HG03196 (cell line): ENCODE results near the gene CHERP.
A peak's percentile ranks its signal among the peaks of the same experiment; 100 is the strongest.
"Not testable (repeated sequence)": the region's sequence is repeated elsewhere in the genome, so short reads cannot be mapped to it uniquely, and the experiment has no call there.

Source experiments
- ATAC-seq: cut with Tn5 transposase; IDR thresholded peaks from one replicate; pipeline ENCODE4 v1.9.1; 2021; ENCODE audit not compliant: unreplicated experiment

CHERP gene

GRCh38 chr19:16482745-16483144, 59.5 kb downstream of the CHERP start:
- ATAC-seq = no peak

- ATAC-seq = no peak
Measured at GRCh38 chr19:16477311-16477710, 64.9 kb downstream of the CHERP start.

DNA sequence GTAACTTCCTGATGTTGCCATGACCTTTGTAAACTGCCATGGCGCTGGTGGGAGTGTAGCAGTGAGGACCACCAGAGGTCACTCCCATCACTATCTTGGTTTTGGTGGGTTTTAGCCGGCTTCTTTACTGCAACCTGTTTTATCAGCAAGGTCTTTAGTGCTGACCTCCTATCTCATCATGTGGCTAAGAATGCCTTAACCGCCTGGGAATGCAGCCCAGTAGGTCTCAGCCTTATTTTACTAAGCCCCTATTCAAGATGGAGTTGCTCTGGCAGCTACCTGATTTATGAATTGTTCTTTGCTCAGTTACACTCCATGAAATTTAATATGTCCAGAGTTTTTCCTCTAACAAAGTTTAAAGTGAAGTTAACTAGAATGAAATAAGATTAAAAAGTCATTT, 65.8 kb downstream of the CHERP start:
- no peak for ATAC-seq

DNA sequence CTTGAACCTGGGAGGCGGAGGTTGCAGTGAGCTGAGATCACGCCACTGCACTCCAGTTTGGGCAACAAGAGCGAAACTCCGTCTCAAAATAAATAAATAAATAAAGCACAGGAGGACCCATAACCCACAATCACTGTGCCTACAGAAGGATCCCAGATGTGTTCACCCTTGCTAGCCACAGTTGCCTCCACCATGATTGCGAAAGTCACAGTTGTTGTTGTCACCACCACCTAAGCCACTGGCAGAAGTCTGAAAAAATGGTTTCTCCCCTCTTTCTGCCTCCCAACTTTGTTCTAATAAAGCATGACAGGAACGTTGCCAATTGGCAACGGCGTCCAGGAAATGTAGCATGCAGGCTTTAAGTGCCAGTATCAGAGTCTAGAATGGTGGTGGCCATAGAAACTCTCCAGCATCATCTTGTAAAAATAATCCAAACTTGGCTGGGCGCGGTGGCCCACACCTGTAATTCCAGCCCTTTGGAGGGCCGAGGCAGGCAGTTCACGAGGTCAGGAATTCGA, 68.3 kb downstream of the CHERP start:
- ATAC-seq = no peak

DNA sequence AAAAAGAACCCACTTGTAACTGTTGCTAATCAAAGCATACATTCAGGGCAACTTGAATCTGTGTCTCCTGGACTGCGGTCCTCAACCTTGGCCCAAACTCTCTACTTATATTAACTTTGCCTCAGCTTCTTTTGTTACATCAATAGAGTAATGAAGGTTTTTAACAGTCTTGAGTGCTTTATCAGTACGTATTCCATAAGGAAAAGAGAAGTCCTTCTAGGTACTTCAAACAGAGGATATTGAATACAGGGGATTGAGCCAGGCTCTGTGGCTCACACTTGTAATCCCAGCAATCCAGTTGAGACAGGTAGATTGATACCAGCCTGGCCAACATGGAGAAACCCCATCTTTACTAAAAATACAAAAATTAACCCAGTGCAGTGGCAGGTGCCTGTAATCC, 69.2 kb downstream of the CHERP start:
- ATAC-seq = no peak

DNA sequence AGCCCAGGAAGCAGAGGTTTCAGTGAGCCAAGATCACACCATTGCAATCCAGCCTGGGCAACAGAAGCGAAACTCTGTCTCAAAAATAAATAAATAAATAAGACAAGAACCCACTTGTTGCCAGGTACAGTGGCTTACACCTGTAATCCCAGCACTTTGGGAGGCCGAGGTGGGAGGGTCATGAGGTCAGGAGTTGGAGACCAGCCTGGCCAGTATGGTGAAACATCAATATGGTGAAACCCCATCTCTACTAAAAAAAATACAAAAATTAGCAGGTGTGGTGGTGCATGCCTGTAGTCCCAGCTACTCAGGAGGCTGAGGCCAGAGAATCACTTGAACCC, 69.7 kb downstream of the CHERP start:
- ATAC-seq = not testable (repeated sequence)

GRCh38 chr19:16470911-16471811, 71.1 kb downstream of the CHERP start:
- ATAC-seq = peak; percentile 37

GRCh38 chr19:16470541-16470910, 71.7 kb downstream of the CHERP start:
- ATAC-seq = no peak
